GM21786 (cell line): ENCODE results near the gene SLX4.
A peak's percentile ranks its signal among the peaks of the same experiment; 100 is the strongest.

Source experiments
- ATAC-seq: cut with Tn5 transposase; IDR thresholded peaks from one replicate; pipeline ENCODE4 v1.9.1; 2021; ENCODE audit not compliant: unreplicated experiment

SLX4 gene

GRCh38 chr16:3582276-3583165, 28.9 kb downstream of the SLX4 start:
- no peak for ATAC-seq

- ATAC-seq, result no peak
Measured at GRCh38 chr16:3581392-3581791, 30.0 kb downstream of the SLX4 start.

GRCh38 chr16:3580686-3581085, 30.7 kb downstream of the SLX4 start:
- ATAC-seq, result no peak

- ATAC-seq, result no peak
Measured at GRCh38 chr16:3580251-3580651, 31.2 kb downstream of the SLX4 start.

- ATAC-seq, result no peak
Measured at GRCh38 chr16:3579776-3580175, 31.6 kb downstream of the SLX4 start.

GRCh38 chr16:3578610-3579551, 32.5 kb downstream of the SLX4 start:
- ATAC-seq, result peak; percentile 51

- no peak for ATAC-seq
Measured at GRCh38 chr16:3578121-3578520, 33.3 kb downstream of the SLX4 start.

GRCh38 chr16:3577302-3577752, 34.1 kb downstream of the SLX4 start, which contains the start of gene NLRC3:
Gene NLRC3 (minus strand): TSS chr16:3577403. CDS start chr16:3565036, 12,367 bp downstream.
- ATAC-seq, result no peak

GRCh38 chr16:3576211-3576610, 35.2 kb downstream of the SLX4 start:
- ATAC-seq, result no peak

- ATAC-seq, result no peak
Measured at GRCh38 chr16:3575491-3575890, 35.9 kb downstream of the SLX4 start.

- ATAC-seq, result no peak
Measured at GRCh38 chr16:3574195-3574594, 37.2 kb downstream of the SLX4 start.

- ATAC-seq, result no peak
Measured at GRCh38 chr16:3573146-3573815, 38.1 kb downstream of the SLX4 start.

GRCh38 chr16:3570420-3571062, 40.9 kb downstream of the SLX4 start:
- ATAC-seq, result no peak

- ATAC-seq, result no peak
Measured at GRCh38 chr16:3569851-3570250, 41.6 kb downstream of the SLX4 start.

- ATAC-seq, result no peak
Measured at GRCh38 chr16:3566990-3567389, 44.4 kb downstream of the SLX4 start.

GRCh38 chr16:3564889-3565141, 46.6 kb downstream of the SLX4 start:
- ATAC-seq, result no peak

GRCh38 chr16:3564130-3564888, 47.1 kb downstream of the SLX4 start:
- ATAC-seq, result no peak

GRCh38 chr16:3562914-3563480, 48.4 kb downstream of the SLX4 start:
- no peak for ATAC-seq

- ATAC-seq, result no peak
Measured at GRCh38 chr16:3561626-3562025, 49.8 kb downstream of the SLX4 start.
